ENCODE data around the gene TUBGCP2. TPM values are rescaled to one million over a fixed set of nuclear protein-coding genes. Genes with fewer than 3 reads are reported as not detected.

TUBGCP2 gene
- polyA plus RNA-seq, 1 donor (not counting 4 experiments of a cell fraction or from before 2014, with no cell fraction given): 55.8 TPM

DNA sequence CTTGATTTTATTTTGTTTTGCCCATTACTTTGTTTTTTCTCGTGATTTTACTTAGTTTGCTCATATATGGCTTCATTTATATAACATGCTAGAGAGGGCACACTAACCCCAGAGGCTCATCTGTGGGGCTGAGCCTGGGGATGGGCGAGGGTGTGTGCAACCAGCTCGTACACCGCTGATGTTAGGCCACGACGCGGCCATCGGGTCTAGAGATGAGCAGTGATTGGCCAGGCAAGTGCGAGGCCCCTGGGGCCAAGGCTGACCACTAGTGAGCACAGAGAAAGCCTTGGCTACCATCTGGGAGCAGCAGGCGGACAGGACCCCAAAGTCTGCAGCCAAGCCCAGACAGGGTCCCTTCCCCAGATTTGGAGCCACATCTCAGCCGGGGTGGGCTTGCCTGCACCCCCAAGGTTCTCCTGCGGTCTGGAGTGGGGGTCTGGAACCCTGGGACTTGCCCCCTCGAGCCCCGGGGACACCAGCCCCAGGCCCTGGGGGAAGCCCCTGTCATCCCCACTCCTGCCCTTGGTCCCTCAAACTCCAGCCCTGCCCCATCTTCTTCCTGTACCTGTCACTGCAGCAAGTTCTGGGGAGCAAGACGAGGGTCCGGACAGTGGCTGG, 45.4 kb upstream of the TUBGCP2 start:
- Histone ChIP-seq H3K4me2 (ENCODE audit: control insufficient read depth, extremely low read depth, insufficient read depth, low read depth, low read length) (no peak overlapping the region), H3K79me2 (ENCODE audit: control insufficient read depth, insufficient read depth, low read length) (no peaks in the 10 kb centered on the region), H3K27me3 (ENCODE audit: control insufficient read depth, extremely low read depth, insufficient read depth, low read length) (peaks cover 11% of the 10 kb centered on the region), H2AFZ (ENCODE audit: control insufficient read depth, low read length) (no peak overlapping the region), H3K4me3 (ENCODE audit: control insufficient read depth in 2 of 3, extremely low read depth in 1 of 3, insufficient read depth in 2 of 3, low read depth in 1 of 3, low read length in 3 of 3) (no peak overlapping the region), H3K9me3 (ENCODE audit: control insufficient read depth, low read depth, low read length) (no peaks in the 10 kb centered on the region), H3K4me1 (ENCODE audit: control insufficient read depth, extremely low read depth, insufficient read depth, low read length) (no peaks in the 10 kb centered on the region), H3K9me1 (ENCODE audit: control insufficient read depth, extremely low read depth, insufficient read depth, low read length) (no peaks in the 10 kb centered on the region), H3K9ac (ENCODE audit: control insufficient read depth, extremely low read depth, insufficient read depth, low read length) (no peak overlapping the region), H4K20me1 (ENCODE audit: control insufficient read depth, extremely low read depth, insufficient read depth, low read length) (no peaks in the 10 kb centered on the region), H3K27ac (ENCODE audit: control insufficient read depth, insufficient read depth, low read length) (no peak overlapping the region), H3K36me3 (ENCODE audit: control insufficient read depth in 2 of 2, extremely low read depth in 1 of 2, insufficient read depth in 2 of 2, low read length in 2 of 2) (no peaks in the 10 kb centered on the region)
- dilution Hi-C loops (cut with MboI; ENCODE audit: extremely low pct_ligation_motif_present, low sequenced_read_pairs): no loop called here
- DNase-seq (ENCODE audit: low read depth, low spot score): no peak
- FAIRE-seq: no peak
- TF ChIP-seq, protein P1, sequence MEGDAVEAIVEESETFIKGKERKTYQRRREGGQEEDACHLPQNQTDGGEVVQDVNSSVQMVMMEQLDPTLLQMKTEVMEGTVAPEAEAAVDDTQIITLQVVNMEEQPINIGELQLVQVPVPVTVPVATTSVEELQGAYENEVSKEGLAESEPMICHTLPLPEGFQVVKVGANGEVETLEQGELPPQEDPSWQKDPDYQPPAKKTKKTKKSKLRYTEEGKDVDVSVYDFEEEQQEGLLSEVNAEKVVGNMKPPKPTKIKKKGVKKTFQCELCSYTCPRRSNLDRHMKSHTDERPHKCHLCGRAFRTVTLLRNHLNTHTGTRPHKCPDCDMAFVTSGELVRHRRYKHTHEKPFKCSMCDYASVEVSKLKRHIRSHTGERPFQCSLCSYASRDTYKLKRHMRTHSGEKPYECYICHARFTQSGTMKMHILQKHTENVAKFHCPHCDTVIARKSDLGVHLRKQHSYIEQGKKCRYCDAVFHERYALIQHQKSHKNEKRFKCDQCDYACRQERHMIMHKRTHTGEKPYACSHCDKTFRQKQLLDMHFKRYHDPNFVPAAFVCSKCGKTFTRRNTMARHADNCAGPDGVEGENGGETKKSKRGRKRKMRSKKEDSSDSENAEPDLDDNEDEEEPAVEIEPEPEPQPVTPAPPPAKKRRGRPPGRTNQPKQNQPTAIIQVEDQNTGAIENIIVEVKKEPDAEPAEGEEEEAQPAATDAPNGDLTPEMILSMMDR (optimal IDR thresholded peaks at IDR 0.05 in 1 of 3, IDR thresholded peaks at IDR 0.05 in 1 of 3, conservative IDR thresholded peaks at IDR 0.05 in 1 of 3; ENCODE audit: extremely low read depth in 1 of 3, insufficient read depth in 2 of 3, low read length in 3 of 3): no peak
- TF ChIP-seq EZH2 (IDR thresholded peaks at IDR 0.05; ENCODE audit: low read length): no peak

DNA sequence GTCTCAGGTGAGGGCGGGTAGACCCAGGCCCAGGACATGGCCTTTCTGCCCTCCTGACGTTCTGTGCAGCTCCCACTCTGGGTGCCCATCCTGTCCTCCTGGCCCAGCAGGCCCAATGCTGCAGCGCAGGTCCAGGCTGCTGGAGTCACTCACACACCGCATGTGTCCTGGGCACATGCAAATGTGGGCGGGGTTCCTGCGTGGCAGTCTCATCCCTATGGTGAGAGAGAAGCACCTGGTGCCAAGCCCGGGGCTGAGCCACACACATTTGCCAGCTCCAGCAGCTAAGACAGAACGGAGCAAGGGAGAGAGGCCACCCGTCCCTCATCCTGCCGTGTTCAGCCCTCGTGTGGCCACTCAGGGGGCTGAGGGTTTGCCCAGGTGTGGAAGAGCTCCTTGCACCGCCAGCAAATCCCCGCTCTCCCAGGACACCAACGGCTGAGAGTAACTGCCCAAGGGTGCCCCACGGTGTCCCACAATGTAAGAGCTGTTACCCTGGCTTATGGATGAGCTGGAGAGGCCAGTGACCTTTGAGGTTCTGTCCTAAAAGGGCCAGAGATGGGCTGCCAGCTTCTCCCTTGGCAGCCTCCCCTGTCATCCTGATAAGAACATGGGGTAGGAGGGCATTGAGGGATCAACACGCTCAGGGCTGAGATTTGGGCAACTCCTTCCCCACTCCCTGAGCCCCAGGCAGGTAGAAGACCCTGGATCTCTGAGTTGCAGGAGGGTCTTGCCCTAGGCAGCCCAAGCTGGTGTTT, 44.7 kb upstream of the TUBGCP2 start:
- H3K9me3 ChIP-seq (ENCODE audit: control insufficient read depth, low read depth, low read length): no peaks in the 10 kb centered on the region
- no peak overlapping the region for H2AFZ ChIP-seq (ENCODE audit: control insufficient read depth, low read length)
- H3K27ac ChIP-seq (ENCODE audit: control insufficient read depth, insufficient read depth, low read length): no peak overlapping the region
- dilution Hi-C loops (cut with MboI; ENCODE audit: extremely low pct_ligation_motif_present, low sequenced_read_pairs): no loop called here
- H3K9me1 ChIP-seq (ENCODE audit: control insufficient read depth, extremely low read depth, insufficient read depth, low read length): no peaks in the 10 kb centered on the region
- no peaks in the 10 kb centered on the region for H4K20me1 ChIP-seq (ENCODE audit: control insufficient read depth, extremely low read depth, insufficient read depth, low read length)
- H3K36me3 ChIP-seq (ENCODE audit: control insufficient read depth in 2 of 2, extremely low read depth in 1 of 2, insufficient read depth in 2 of 2, low read length in 2 of 2): no peaks in the 10 kb centered on the region
- DNase-seq (ENCODE audit: low read depth, low spot score) (no peak), FAIRE-seq (no peak)
- no peaks in the 10 kb centered on the region for H3K4me1 ChIP-seq (ENCODE audit: control insufficient read depth, extremely low read depth, insufficient read depth, low read length)
- no peaks in the 10 kb centered on the region for H3K79me2 ChIP-seq (ENCODE audit: control insufficient read depth, insufficient read depth, low read length)
- no peak overlapping the region for H3K4me2 ChIP-seq (ENCODE audit: control insufficient read depth, extremely low read depth, insufficient read depth, low read depth, low read length)
- H3K9ac ChIP-seq (ENCODE audit: control insufficient read depth, extremely low read depth, insufficient read depth, low read length): no peak overlapping the region
- no peak overlapping the region for H3K4me3 ChIP-seq (ENCODE audit: control insufficient read depth in 2 of 3, extremely low read depth in 1 of 3, insufficient read depth in 2 of 3, low read depth in 1 of 3, low read length in 3 of 3)
- H3K27me3 ChIP-seq (ENCODE audit: control insufficient read depth, extremely low read depth, insufficient read depth, low read length): peaks cover 11% of the 10 kb centered on the region
- TF ChIP-seq, protein P1 (optimal IDR thresholded peaks at IDR 0.05 in 1 of 3, IDR thresholded peaks at IDR 0.05 in 1 of 3, conservative IDR thresholded peaks at IDR 0.05 in 1 of 3; ENCODE audit: extremely low read depth in 1 of 3, insufficient read depth in 2 of 3, low read length in 3 of 3): no peak
- TF ChIP-seq EZH2 (IDR thresholded peaks at IDR 0.05; ENCODE audit: low read length): no peak

All from keratinocyte (primary cell).